IMR-90 (cell line): ENCODE results near the gene UCK2. TPM values are rescaled to one million over a fixed set of nuclear protein-coding genes. Genes with fewer than 3 reads are reported as not detected.

Experiments
- ATAC-seq: fragments of 200-7000 bp; cut with Tn5 transposase; 2 replicates; pipeline ENCODE4 v1.9.1; 2020; ENCODE audit warnings: low read depth, mild to moderate bottlenecking, moderate library complexity
- BruUV-seq: library from RNA; stranded (reverse); fragments of 400-500 nt; replicated peaks from 2 replicates; lab custom pipeline; 2021; lab: Mats Ljungman, UMichigan
- CTCF ChIA-PET: fragments of 300-600 bp; formaldehyde crosslinking; extraction: SDS; loops from one replicate; lab custom pipeline; 2021; ENCODE audit warnings: antibody characterized with exemption; lab: Yijun Ruan, JAX
- POLR2A ChIA-PET: fragments of 300-600 bp; sonication (Branson Sonifier 250); formaldehyde crosslinking; loops from one replicate; lab custom pipeline; 2022; ENCODE audit warnings: antibody characterized with exemption; ENCODE audit not compliant: unreplicated experiment; lab: Charles Lee
- DNase-seq: peaks from one replicate; pipeline ENCODE4 v3.0.0; 2013
- H2AFZ ChIP-seq: replicated peaks from 2 replicates; pipeline ENCODE3; 2013; ENCODE audit warnings: low read length, mild to moderate bottlenecking; ENCODE audit not compliant: poor library complexity
- H2AK5ac ChIP-seq: 2 replicates; pipeline ENCODE4 v1.6.1; 2013; ENCODE audit warnings: low read depth, low read length, inconsistent platforms
- H2AK9ac ChIP-seq: replicated peaks from 2 replicates; pipeline ENCODE3; 2013; ENCODE audit warnings: mild to moderate bottlenecking, low read depth, low read length, moderate library complexity; ENCODE audit not compliant: poor library complexity
- H2BK120ac ChIP-seq: 2 replicates; pipeline ENCODE4 v1.6.1; 2013; ENCODE audit warnings: low read depth, low read length, inconsistent platforms
- H2BK15ac ChIP-seq: 3 replicates; pipeline ENCODE4 v1.6.1; 2013; ENCODE audit warnings: low read depth, low read length, inconsistent platforms
- H2BK20ac ChIP-seq: 2 replicates; pipeline ENCODE4 v1.6.1; 2013; ENCODE audit warnings: low read depth, mild to moderate bottlenecking, inconsistent platforms, low read length, moderate library complexity
- H2BK5ac ChIP-seq: 2 replicates; pipeline ENCODE4 v1.6.1; 2013; ENCODE audit warnings: mild to moderate bottlenecking, low read depth, low read length, inconsistent platforms; ENCODE audit not compliant: poor library complexity, severe bottlenecking
- H3K14ac ChIP-seq: replicated peaks from 2 replicates; pipeline ENCODE4 v1.6.1; 2013; ENCODE audit warnings: low read depth, low read length, inconsistent platforms
- H3K18ac ChIP-seq: 2 replicates; pipeline ENCODE4 v1.6.1; 2013; ENCODE audit warnings: low read depth, low read length, control low read depth
- H3K23ac ChIP-seq: 2 replicates; pipeline ENCODE4 v1.6.1; 2013; ENCODE audit warnings: low read depth, low read length, inconsistent platforms
- H3K27ac ChIP-seq: 2 replicates; pipeline ENCODE4 v1.5.1; 2013; ENCODE audit warnings: mild to moderate bottlenecking, control low read depth, low read length; ENCODE audit not compliant: insufficient read depth
- H3K27me3 ChIP-seq: 2 replicates; pipeline ENCODE4 v1.6.1; 2013; ENCODE audit warnings: low read length; ENCODE audit not compliant: control insufficient read depth, insufficient read depth
- H3K36me3 ChIP-seq: 2 replicates; pipeline ENCODE4 v1.6.1; 2013; ENCODE audit warnings: low read length, mixed read lengths; ENCODE audit not compliant: control insufficient read depth, insufficient read depth
- H3K4ac ChIP-seq: 2 replicates; pipeline ENCODE4 v1.6.1; 2013; ENCODE audit warnings: low read depth, low read length, inconsistent platforms
- H3K4me1 ChIP-seq: 2 replicates; pipeline ENCODE4 v1.6.1; 2013; ENCODE audit warnings: low read length, mixed read lengths; ENCODE audit not compliant: control insufficient read depth, insufficient read depth
- H3K4me2 ChIP-seq: 2 replicates; pipeline ENCODE4 v1.6.1; 2013; ENCODE audit warnings: low read depth, mild to moderate bottlenecking, control low read depth, low read length, moderate library complexity
- H3K4me3 ChIP-seq: 2 replicates; pipeline ENCODE4 v1.5.1; 2013; ENCODE audit warnings: low read depth, mild to moderate bottlenecking, control low read depth, low read length, moderate library complexity; ENCODE audit not compliant: insufficient read depth
- H3K56ac ChIP-seq: 2 replicates; pipeline ENCODE4 v1.6.1; 2013; ENCODE audit warnings: low read length, inconsistent platforms; ENCODE audit not compliant: insufficient read depth; ENCODE audit errors: extremely low read depth
- H3K79me1 ChIP-seq, 2 experiments: 2 replicates each; pipeline ENCODE4 v1.6.1; 2013; ENCODE audit warnings: low read length in 2 of 2, inconsistent platforms in 1 of 2, low read depth in 1 of 2
- H3K9ac ChIP-seq: 2 replicates; pipeline ENCODE4 v1.6.1; 2013; ENCODE audit warnings: low read depth, low read length, control low read depth
- H3K9me1 ChIP-seq: 2 replicates; pipeline ENCODE4 v1.6.1; 2013; ENCODE audit warnings: low read length, inconsistent platforms; ENCODE audit not compliant: insufficient read depth
- H3K9me3 ChIP-seq: 2 replicates; pipeline ENCODE4 v1.6.1; 2013; ENCODE audit warnings: low read length; ENCODE audit not compliant: control insufficient read depth, insufficient read depth
- H4K20me1 ChIP-seq: 2 replicates; pipeline ENCODE4 v1.6.1; 2013; ENCODE audit warnings: low read length, inconsistent platforms; ENCODE audit not compliant: insufficient read depth
- H4K5ac ChIP-seq: 2 replicates; pipeline ENCODE4 v1.6.1; 2013; ENCODE audit warnings: mild to moderate bottlenecking, low read depth, low read length, control low read depth
- H4K8ac ChIP-seq, 2 experiments: 2 replicates each; pipeline ENCODE4 v1.6.1; 2013; ENCODE audit warnings: low read depth in 2 of 2, low read length in 2 of 2, control low read depth in 1 of 2, inconsistent platforms in 1 of 2
- H4K91ac ChIP-seq: 2 replicates; pipeline ENCODE4 v1.6.1; 2013; ENCODE audit warnings: low read depth, low read length, inconsistent platforms; ENCODE audit not compliant: insufficient read depth
- BHLHE40 ChIP-seq: fragments of 150-350 bp; IDR thresholded peaks from 2 replicates; pipeline ENCODE4 v1.6.1; 2016; ENCODE audit warnings: mild to moderate bottlenecking, low read depth, low read length
- CEBPB ChIP-seq: IDR thresholded peaks from 2 replicates; pipeline ENCODE4 v1.6.1; 2012; ENCODE audit warnings: low read depth, low read length, improper control_type of control experiment
- CHD1 ChIP-seq: IDR thresholded peaks from 2 replicates; pipeline ENCODE4 v1.6.1; 2012; ENCODE audit warnings: low read depth, low read length, improper control_type of control experiment
- CTCF ChIP-seq: conservative IDR thresholded peaks from 2 replicates; pipeline ENCODE4 v1.5.1; 2012; ENCODE audit warnings: mild to moderate bottlenecking, low read depth, low read length, improper control_type of control experiment
- ELK1 ChIP-seq: fragments of 150-350 bp; IDR thresholded peaks from 2 replicates; pipeline ENCODE4 v1.6.1; 2016; ENCODE audit warnings: low read depth, mild to moderate bottlenecking, low read length, moderate library complexity, borderline replicate concordance
- FOS ChIP-seq: fragments of 150-350 bp; IDR thresholded peaks from 2 replicates; pipeline ENCODE4 v1.6.1; 2016; ENCODE audit warnings: low read depth, low read length
- MAFK ChIP-seq: IDR thresholded peaks from 2 replicates; pipeline ENCODE4 v1.6.1; 2012; ENCODE audit warnings: low read depth, low read length, improper control_type of control experiment
- MAZ ChIP-seq: IDR thresholded peaks from 2 replicates; pipeline ENCODE4 v1.6.1; 2012; ENCODE audit warnings: low read depth, mild to moderate bottlenecking, low read length, improper control_type of control experiment, moderate library complexity, borderline replicate concordance
- MXI1 ChIP-seq: IDR thresholded peaks from 2 replicates; pipeline ENCODE4 v1.6.1; 2012; ENCODE audit warnings: low read depth, mild to moderate bottlenecking, low read length, moderate library complexity, borderline replicate concordance
- NFE2L2 ChIP-seq: fragments of 150-350 bp; IDR thresholded peaks from 2 replicates; pipeline ENCODE4 v1.6.1; 2016; ENCODE audit warnings: low read depth, mild to moderate bottlenecking, low read length
- RAD21 ChIP-seq: IDR thresholded peaks from 2 replicates; pipeline ENCODE4 v1.6.1; 2012; ENCODE audit warnings: low read length, improper control_type of control experiment
- RCOR1 ChIP-seq: IDR thresholded peaks from 2 replicates; pipeline ENCODE4 v1.6.1; 2012; ENCODE audit warnings: mild to moderate bottlenecking, low read length, improper control_type of control experiment; ENCODE audit not compliant: insufficient replicate concordance
- RFX5 ChIP-seq: IDR thresholded peaks from 2 replicates; pipeline ENCODE4 v1.8.0; 2012; ENCODE audit warnings: low read depth, mild to moderate bottlenecking, low read length, moderate library complexity
- SMC3 ChIP-seq: fragments of 150-350 bp; IDR thresholded peaks from 2 replicates; pipeline ENCODE4 v1.6.1; 2016; ENCODE audit warnings: low read depth, mild to moderate bottlenecking, antibody characterized with exemption, low read length, moderate library complexity
- WGBS, 2 experiments: methylation state at CpG; one replicate each; pipeline versions ENCODE4 v1.1.5 to v1.1.7; 2013; ENCODE audit warnings: missing lambda C conversion rate in 2 of 2; ENCODE audit not compliant: insufficient read length in 1 of 2; ENCODE audit errors: extremely low coverage in 2 of 2; 5-methylcytosine and 5-hydroxymethylcytosine counted together
- dilution Hi-C: fragments of 300-500 bp; cut with HindIII; formaldehyde crosslinking; loops from one replicate; pipeline ENCODE4 v1.14.3; 2018; ENCODE audit warnings: low sequenced_read_pairs; ENCODE audit not compliant: unreplicated experiment
- in situ Hi-C: fragments of 300-500 bp; cut with MboI; formaldehyde crosslinking; loops from 3 replicates; pipeline ENCODE4 v1.14.3; 2019; ENCODE audit warnings: low sequenced_read_pairs, inconsistent platforms, mixed read lengths
- intact Hi-C: fragments of 100-400 bp; cut with micrococcal nuclease; formaldehyde crosslinking; loops from 2 replicates; pipeline ENCODE4 v1.10.0; 2022
- polyA plus RNA-seq, 3 experiments: library from polyadenylated mRNA; depleted of rRNA; stranded (reverse); fragments of >200 nt; gene quantifications; 2 replicates each; pipeline ENCODE4 v1.2.3, GENCODE V29; 2012; ENCODE audit warnings: low replicate concordance in 1 of 3
- total RNA-seq: library from RNA; depleted of rRNA; stranded (reverse); fragments of >200 nt; gene quantifications from 2 replicates; pipeline ENCODE4 v1.2.3, GENCODE V29; 2012
- TF ChIP-seq, protein P1 (sequence below): fragments of 150-350 bp; IDR thresholded peaks from 2 replicates; pipeline ENCODE4 v1.6.1; 2017; ENCODE audit warnings: mild to moderate bottlenecking, antibody characterized with exemption, low read length, low read depth

Gene UCK2
- total and polyA plus RNA-seq, 2 of the 4 experiments (the other 2 are of a cell fraction) = 83.0 to 87.8 TPM

DNA sequence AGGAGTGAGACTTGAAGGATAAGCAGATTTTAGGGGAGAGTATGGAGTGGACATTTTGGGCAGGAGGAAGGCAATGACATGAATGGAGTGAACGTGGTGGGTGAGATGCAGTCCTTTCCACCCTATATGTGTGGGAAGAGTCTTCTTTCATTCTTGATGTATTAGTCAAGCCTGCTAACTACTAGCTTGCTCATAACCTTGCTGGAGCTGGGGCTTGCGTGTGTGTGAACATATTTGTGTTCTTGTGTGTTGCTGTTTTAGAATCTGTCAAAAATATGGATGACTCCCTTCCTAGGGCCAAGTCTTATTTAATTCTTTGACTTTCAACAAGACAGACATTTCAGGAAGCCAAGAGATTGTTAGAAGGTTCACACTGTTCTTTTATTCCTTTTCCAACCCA lies 132.7 kb downstream of the UCK2 start:
- ATAC-seq = no peak
- Histone ChIP-seq H2BK15ac (no peak overlapping the region), H3K9ac (no peak overlapping the region), H2AFZ (no peak overlapping the region), H3K18ac (no peak overlapping the region), H2BK120ac (no peak overlapping the region), H2BK20ac (no peak overlapping the region), H3K14ac (no peak overlapping the region), H3K4ac (no peak overlapping the region), H3K9me3 (no peaks in the 10 kb centered on the region), H3K4me2 (no peak overlapping the region), H3K9me1 (no peaks in the 10 kb centered on the region), H2BK5ac (no peak overlapping the region), H4K91ac (no peak overlapping the region), H3K4me1 (no peaks in the 10 kb centered on the region), H4K20me1 (no peaks in the 10 kb centered on the region), H3K27me3 (no peaks in the 10 kb centered on the region), H2AK9ac (no peak overlapping the region), H3K4me3 (no peak overlapping the region), H4K8ac (no peak overlapping the region), H3K36me3 (no peaks in the 10 kb centered on the region), H4K5ac (no peak overlapping the region), H3K79me1 (no peaks in the 10 kb centered on the region), H3K23ac (no peak overlapping the region), H3K27ac (no peak overlapping the region), H3K56ac (no peak overlapping the region), H2AK5ac (no peak overlapping the region)
- DNase-seq = no peak
- BruUV-seq = no TSS peak
- dilution Hi-C loops (no loop called here), in situ Hi-C loops (no loop called here), intact Hi-C loops (no loop called here)
- TF ChIP-seq MAFK (no peak), MXI1 (no peak), BHLHE40 (no peak), CHD1 (no peak), MAZ (no peak), CTCF (no peak), ELK1 (no peak), RCOR1 (no peak), RFX5 (no peak), RAD21 (no peak), SMC3 (no peak), NFE2L2 (no peak), FOS (no peak), CEBPB (no peak)
- TF ChIP-seq, protein P1, sequence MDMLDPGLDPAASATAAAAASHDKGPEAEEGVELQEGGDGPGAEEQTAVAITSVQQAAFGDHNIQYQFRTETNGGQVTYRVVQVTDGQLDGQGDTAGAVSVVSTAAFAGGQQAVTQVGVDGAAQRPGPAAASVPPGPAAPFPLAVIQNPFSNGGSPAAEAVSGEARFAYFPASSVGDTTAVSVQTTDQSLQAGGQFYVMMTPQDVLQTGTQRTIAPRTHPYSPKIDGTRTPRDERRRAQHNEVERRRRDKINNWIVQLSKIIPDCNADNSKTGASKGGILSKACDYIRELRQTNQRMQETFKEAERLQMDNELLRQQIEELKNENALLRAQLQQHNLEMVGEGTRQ = no peak
- CTCF ChIA-PET = no interaction called here
- WGBS, 2 experiments = no CpG with 5 or more reads among the region's 2 CpGs
- POLR2A ChIA-PET = no interaction called here
